ENCODE results near the gene WDR88.
"Not testable (repeated sequence)": the region's sequence is repeated elsewhere in the genome, so short reads cannot be mapped to it uniquely, and the experiment has no call there.

WDR88 gene

GRCh38 chr19:33217881-33218280 lies 86.0 kb downstream of the WDR88 start:
- Mint-ChIP-seq H3K4me3 (no peak overlapping the region), H3K9me3 (no peaks in the 10 kb centered on the region), H3K36me3 (ENCODE audit: low read depth) (no peaks in the 10 kb centered on the region), H3K4me1 (no peaks in the 10 kb centered on the region), H3K27ac (no peak overlapping the region), H3K27me3 (ENCODE audit: low read depth) (peaks cover 26% of the 10 kb centered on the region)
- no peak for TF ChIP-seq CTCF (IDR thresholded peaks at IDR 0.05; ENCODE audit: unreplicated experiment in 3 of 3)

GRCh38 chr19:33219261-33219815 lies 87.4 kb downstream of the WDR88 start:
- Mint-ChIP-seq H3K36me3 (ENCODE audit: low read depth) (no peaks in the 10 kb centered on the region), H3K4me1 (no peaks in the 10 kb centered on the region), H3K4me3 (no peak overlapping the region), H3K9me3 (no peaks in the 10 kb centered on the region), H3K27ac (no peak overlapping the region), H3K27me3 (ENCODE audit: low read depth) (peaks cover 40% of the 10 kb centered on the region)
- no peak for TF ChIP-seq CTCF (IDR thresholded peaks at IDR 0.05; ENCODE audit: unreplicated experiment in 3 of 3)

DNA sequence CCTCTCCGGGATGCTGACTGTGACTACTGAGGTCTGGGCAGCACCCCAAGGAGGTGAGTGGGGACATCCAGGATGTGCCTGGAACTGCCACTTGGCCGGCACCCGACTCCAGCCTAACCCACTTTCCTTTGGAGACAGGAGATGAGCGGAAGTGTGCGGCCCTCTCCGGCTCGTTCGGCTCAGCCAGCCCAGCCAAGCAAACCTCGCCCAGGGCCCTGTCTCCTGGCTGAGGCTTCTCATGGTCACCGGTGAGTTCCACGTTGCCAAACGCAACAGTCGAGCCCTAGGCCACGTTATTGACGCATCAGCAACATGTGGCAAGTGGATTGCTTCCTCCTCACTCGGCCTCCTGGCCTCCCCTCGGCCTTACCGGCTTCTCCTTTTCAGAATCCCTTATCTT lies 88.2 kb downstream of the WDR88 start:
- Mint-ChIP-seq H3K4me1 (no peaks in the 10 kb centered on the region), H3K9me3 (peaks cover 2% of the 10 kb centered on the region), H3K36me3 (ENCODE audit: low read depth) (no peaks in the 10 kb centered on the region), H3K4me3 (no peak overlapping the region), H3K27ac (no peak overlapping the region), H3K27me3 (ENCODE audit: low read depth) (peaks cover 44% of the 10 kb centered on the region)
- no peak for TF ChIP-seq CTCF (IDR thresholded peaks at IDR 0.05; ENCODE audit: unreplicated experiment in 3 of 3)

DNA sequence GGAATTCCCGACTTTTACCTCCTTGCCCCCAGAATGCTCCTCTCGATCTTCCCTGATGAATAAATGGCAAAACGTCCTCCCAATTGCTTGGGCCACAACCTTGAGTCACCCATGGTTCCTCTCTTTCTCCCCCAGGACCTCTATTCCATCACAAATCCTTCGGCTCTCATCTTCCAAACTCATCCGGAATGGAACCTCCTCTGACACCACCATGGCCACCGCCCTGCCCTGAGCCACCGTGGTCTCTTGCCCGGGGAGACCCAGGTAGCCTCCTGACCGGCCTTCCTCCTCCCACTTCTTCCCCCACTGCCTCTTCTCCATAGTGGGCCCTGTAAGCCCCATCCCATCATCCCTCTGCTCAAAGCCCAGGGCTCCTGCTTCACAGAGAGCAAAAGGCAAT lies 88.8 kb downstream of the WDR88 start:
- Mint-ChIP-seq H3K27me3 (ENCODE audit: low read depth) (peaks cover 46% of the 10 kb centered on the region), H3K4me3 (no peak overlapping the region), H3K36me3 (ENCODE audit: low read depth) (no peaks in the 10 kb centered on the region), H3K27ac (no peak overlapping the region), H3K4me1 (no peaks in the 10 kb centered on the region), H3K9me3 (peaks cover 2% of the 10 kb centered on the region)
- no peak for TF ChIP-seq CTCF (IDR thresholded peaks at IDR 0.05; ENCODE audit: unreplicated experiment in 3 of 3)

DNA sequence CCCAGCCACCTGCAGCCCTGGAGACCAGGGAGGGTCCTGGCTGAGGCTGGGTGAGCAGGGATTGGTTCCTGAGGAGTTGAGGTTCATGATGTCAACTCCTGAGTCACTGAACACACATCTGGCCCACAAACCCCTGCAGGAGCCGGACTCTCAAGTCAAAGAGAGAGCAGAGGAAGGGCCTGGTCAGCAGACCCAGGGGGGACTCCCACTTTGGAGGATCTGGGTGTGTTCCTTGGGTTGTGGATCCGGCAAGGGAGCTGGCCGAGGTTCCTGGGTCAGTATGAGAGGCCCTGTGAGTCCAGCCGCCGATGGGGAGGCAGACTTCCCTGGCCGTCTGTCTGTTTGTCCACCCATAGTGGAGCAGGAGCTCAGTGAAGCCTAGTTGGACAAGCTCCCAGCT lies 89.7 kb downstream of the WDR88 start:
- Mint-ChIP-seq H3K27ac (no peak overlapping the region), H3K4me3 (no peak overlapping the region), H3K36me3 (ENCODE audit: low read depth) (peaks cover 4% of the 10 kb centered on the region), H3K9me3 (peaks cover 6% of the 10 kb centered on the region), H3K4me1 (peaks cover 5% of the 10 kb centered on the region), H3K27me3 (ENCODE audit: low read depth) (peaks cover 56% of the 10 kb centered on the region)
- TF ChIP-seq CTCF (IDR thresholded peaks at IDR 0.05; ENCODE audit: unreplicated experiment in 3 of 3): no peak

- H3K9me3 Mint-ChIP-seq; H3K4me3 Mint-ChIP-seq; H3K27ac Mint-ChIP-seq; H3K36me3 Mint-ChIP-seq (ENCODE audit: low read depth); H3K4me1 Mint-ChIP-seq: not testable (repeated sequence)
- H3K27me3 Mint-ChIP-seq (ENCODE audit: low read depth): peaks cover 59% of the 10 kb centered on the region
Observed at GRCh38 chr19:33222255-33222654, 90.3 kb downstream of the WDR88 start.

Data from nephron (organoid).